Measurements from ENCODE around the gene POLR3E. TPM values are rescaled to one million over a fixed set of nuclear protein-coding genes. Genes with fewer than 3 reads are reported as not detected.
"Not testable (repeated sequence)": the region's sequence is repeated elsewhere in the genome, so short reads cannot be mapped to it uniquely, and the experiment has no call there.

POLR3E gene
- total RNA-seq, 1 experiment from 2014 or later, result 70.8 TPM

DNA sequence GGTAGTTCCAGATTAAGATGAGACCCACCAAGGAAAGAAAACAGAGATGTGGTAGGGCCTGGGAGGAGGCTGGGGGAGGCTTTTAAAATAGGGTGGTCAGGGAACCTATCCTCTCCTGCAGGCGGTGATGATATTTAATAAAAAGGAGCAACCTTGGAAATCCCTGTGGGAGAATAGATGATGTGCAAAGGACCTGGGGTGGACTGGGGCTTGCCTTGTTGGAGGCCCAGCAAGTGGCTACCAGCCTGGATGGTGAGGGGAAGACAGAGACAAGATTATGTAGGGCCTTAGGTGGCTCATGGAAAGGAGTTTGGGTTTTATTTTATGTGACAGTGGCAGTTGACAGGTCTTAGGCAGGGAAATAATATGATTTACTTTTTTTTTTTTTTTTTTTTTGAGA is 1.8 kb downstream of the POLR3E start:
- H3K27me3 Mint-ChIP-seq (ENCODE audit: insufficient read depth, unreplicated experiment), result no peaks in the 10 kb centered on the region
- intact Hi-C loops (cut with micrococcal nuclease; ENCODE audit: unreplicated experiment), result loop anchor here (5.0 kb wide), 1 partner anchor 297 kb away; the partner anchor contains the start of gene PDZD9
- BruUV-seq (replicated peaks), result no TSS peak
- ChIA-PET CTCF (interaction anchor here (0.7 to 1.3 kb wide), 2 partner anchors 54 to 1201 kb away, joined by 3 to 5 read pairs; no protein-coding TSS in a partner anchor), POLR2A (no interaction called here)
- peak overlapping the region; percentile 82 for H3K4me3 Mint-ChIP-seq (ENCODE audit: unreplicated experiment)
- H3K27ac Mint-ChIP-seq (ENCODE audit: unreplicated experiment), result peak overlapping the region; percentile 83
- H3K36me3 Mint-ChIP-seq (ENCODE audit: insufficient read depth, unreplicated experiment), result peaks cover 50% of the 10 kb centered on the region
- H3K4me3 ChIP-seq (ENCODE audit: low read depth, low read length), result no peak overlapping the region
- DNase-seq, result no peak
- peaks cover 5% of the 10 kb centered on the region for H3K4me1 ChIP-seq
- H3K9me3 Mint-ChIP-seq (ENCODE audit: unreplicated experiment), result no peaks in the 10 kb centered on the region
- TF ChIP-seq CTCF (IDR thresholded peaks at IDR 0.05; ENCODE audit: insufficient read depth in 1 of 2, low read depth in 1 of 2, low read length in 1 of 2, severe bottlenecking in 1 of 2, unreplicated experiment in 1 of 2), result no peak
- H3K36me3 ChIP-seq (ENCODE audit: control insufficient read depth, insufficient read depth, low read length), result no peaks in the 10 kb centered on the region
- H3K4me1 Mint-ChIP-seq (ENCODE audit: low read depth, unreplicated experiment), result peaks cover 13% of the 10 kb centered on the region
- no peaks in the 10 kb centered on the region for H3K27me3 ChIP-seq (replicated peaks; ENCODE audit: control insufficient read depth, insufficient read depth, low read length)
- no peaks in the 10 kb centered on the region for H3K9me3 ChIP-seq

- intact Hi-C loops (cut with micrococcal nuclease; ENCODE audit: unreplicated experiment), result no loop called here
- Mint-ChIP-seq H3K4me1 (ENCODE audit: low read depth, unreplicated experiment) (peaks cover 13% of the 10 kb centered on the region), H3K4me3 (ENCODE audit: unreplicated experiment) (peak overlapping the region; percentile 16), H3K36me3 (ENCODE audit: insufficient read depth, unreplicated experiment) (peaks cover 59% of the 10 kb centered on the region), H3K27me3 (ENCODE audit: insufficient read depth, unreplicated experiment) (no peaks in the 10 kb centered on the region), H3K27ac (ENCODE audit: unreplicated experiment) (no peak overlapping the region), H3K9me3 (ENCODE audit: unreplicated experiment) (no peaks in the 10 kb centered on the region)
- POLR2A ChIA-PET, result no interaction called here
- Histone ChIP-seq H3K36me3 (ENCODE audit: control insufficient read depth, insufficient read depth, low read length) (no peaks in the 10 kb centered on the region), H3K4me3 (ENCODE audit: low read depth, low read length) (no peak overlapping the region), H3K4me1 (peaks cover 5% of the 10 kb centered on the region), H3K27me3 (replicated peaks; ENCODE audit: control insufficient read depth, insufficient read depth, low read length) (no peaks in the 10 kb centered on the region), H3K9me3 (no peaks in the 10 kb centered on the region)
- CTCF ChIA-PET, result interaction anchor here (0.6 to 1.3 kb wide), 5 partner anchors 21 to 105 kb away, joined by 3 to 5 read pairs (median 4); no protein-coding TSS in a partner anchor
- no TSS peak for BruUV-seq (replicated peaks)
- peak; percentile 39 to 54 for TF ChIP-seq CTCF (IDR thresholded peaks at IDR 0.05; ENCODE audit: insufficient read depth in 1 of 2, low read depth in 1 of 2, low read length in 1 of 2, severe bottlenecking in 1 of 2, unreplicated experiment in 1 of 2)
- peak in 1 of 2 experiments; percentile 36 for DNase-seq
Observed at GRCh38 chr16:22300427-22301071, 3.3 kb downstream of the POLR3E start.

DNA sequence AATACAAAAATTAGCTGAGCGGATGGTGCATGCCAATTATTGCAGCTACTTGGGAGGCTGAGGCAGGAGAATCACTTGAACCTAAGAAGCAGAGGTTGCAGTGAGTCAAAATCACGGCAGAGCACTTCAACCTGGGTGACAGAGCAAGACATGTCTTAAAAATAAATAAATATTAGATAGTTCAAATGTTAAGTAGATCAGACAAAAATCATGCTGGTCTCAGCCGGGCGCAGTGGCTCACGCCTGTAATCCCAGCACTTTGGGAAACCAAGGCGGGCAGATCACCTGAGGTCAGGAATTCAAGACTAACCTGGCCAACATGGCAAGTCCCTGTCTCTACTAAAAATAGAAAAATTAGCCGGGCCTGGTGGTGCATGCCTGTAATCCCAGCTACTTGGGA is 4.2 kb downstream of the POLR3E start:
- intact Hi-C loops (cut with micrococcal nuclease; ENCODE audit: unreplicated experiment); H3K9me3 ChIP-seq; H3K9me3 Mint-ChIP-seq (ENCODE audit: unreplicated experiment); CTCF ChIA-PET; H3K27ac Mint-ChIP-seq (ENCODE audit: unreplicated experiment); H3K4me3 ChIP-seq (ENCODE audit: low read depth, low read length); BruUV-seq (replicated peaks); H3K36me3 ChIP-seq (ENCODE audit: control insufficient read depth, insufficient read depth, low read length); H3K4me3 Mint-ChIP-seq (ENCODE audit: unreplicated experiment); H3K27me3 ChIP-seq (replicated peaks; ENCODE audit: control insufficient read depth, insufficient read depth, low read length); H3K4me1 ChIP-seq; POLR2A ChIA-PET; DNase-seq; H3K27me3 Mint-ChIP-seq (ENCODE audit: insufficient read depth, unreplicated experiment): not testable (repeated sequence)
- Mint-ChIP-seq H3K36me3 (ENCODE audit: insufficient read depth, unreplicated experiment) (peaks cover 59% of the 10 kb centered on the region), H3K4me1 (ENCODE audit: low read depth, unreplicated experiment) (peaks cover 13% of the 10 kb centered on the region)
